ENCODE results near the gene SGIP1.

The SGIP1 gene

DNA sequence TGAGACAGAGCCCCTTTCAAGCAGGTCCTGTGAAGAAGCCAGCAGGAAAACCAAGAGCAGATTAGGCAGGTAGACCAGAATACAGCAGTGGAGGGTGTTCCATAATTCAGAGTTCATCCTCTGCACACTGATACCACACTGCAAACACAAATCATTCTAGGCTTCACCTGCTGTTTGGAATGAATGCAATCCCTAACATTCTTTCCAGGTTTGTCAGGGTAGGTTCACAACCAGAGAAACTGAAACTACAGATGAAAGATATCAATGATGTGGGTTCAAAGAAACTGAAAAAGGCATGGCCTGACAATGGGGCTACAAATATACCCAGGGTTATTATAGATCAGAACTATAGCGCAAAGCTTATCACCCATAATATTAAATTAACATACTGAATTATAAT, 8.9 kb upstream of the SGIP1 start:
- Histone ChIP-seq H4K8ac (ENCODE audit: low read depth, low read length) (no peak overlapping the region), H2AK5ac (ENCODE audit: low read length) (no peak overlapping the region)
- WGBS (ENCODE audit: extremely low coverage, insufficient coverage, insufficient read length): no CpG with 5 or more reads among the region's 1 CpG

DNA sequence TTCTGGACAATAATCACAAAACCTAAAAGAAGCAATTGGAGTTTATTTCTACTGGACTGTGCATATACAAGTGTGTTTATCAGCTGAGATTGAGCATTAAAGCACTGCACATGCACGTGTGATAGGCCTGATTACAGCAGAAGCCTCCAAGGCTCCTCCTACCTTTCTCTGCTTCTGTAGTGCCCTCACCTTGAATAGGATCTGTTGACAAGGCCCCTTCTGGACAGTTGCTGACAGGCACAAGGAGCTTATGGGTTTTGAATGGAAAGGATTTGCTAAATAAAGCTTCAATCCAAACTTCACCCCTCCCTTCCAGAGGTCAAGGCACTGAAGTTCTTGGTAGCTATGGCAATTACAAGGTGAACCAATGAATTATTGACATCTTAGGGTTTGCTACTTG, 7.9 kb upstream of the SGIP1 start:
- Histone ChIP-seq H3K79me2 (ENCODE audit: control insufficient read depth, insufficient read depth, low read length, poor library complexity) (no peaks in the 10 kb centered on the region), H2BK12ac (ENCODE audit: low read length) (peak overlapping the region; percentile 66), H4K8ac (ENCODE audit: low read depth, low read length) (no peak overlapping the region), H3K27me3 (ENCODE audit: insufficient read depth, low read length) (no peaks in the 10 kb centered on the region), H2BK5ac (ENCODE audit: low read depth, low read length, poor library complexity) (no peak overlapping the region), H2AK5ac (ENCODE audit: low read length) (no peak overlapping the region), H3K4me2 (ENCODE audit: low read length) (no peak overlapping the region), H3K4me1 (ENCODE audit: control insufficient read depth in 1 of 2, insufficient read depth in 2 of 2, low read length in 2 of 2) (peaks cover 0 to 5% of the 10 kb centered on the region in 2 experiments), H3K9me3 (ENCODE audit: insufficient read depth, low read depth, low read length) (no peaks in the 10 kb centered on the region), H4K91ac (ENCODE audit: low read depth, low read length) (no peak overlapping the region), H3K27ac (ENCODE audit: low read depth, low read length) (no peak overlapping the region), H3K36me3 (ENCODE audit: control insufficient read depth in 1 of 2, insufficient read depth in 2 of 2, low read length in 2 of 2) (no peaks in the 10 kb centered on the region), H3K79me1 (ENCODE audit: low read length) (peaks cover 2% of the 10 kb centered on the region), H3K9ac (ENCODE audit: low read length) (no peak overlapping the region), H3K23ac (ENCODE audit: low read length) (no peak overlapping the region), H4K12ac (ENCODE audit: low read depth, low read length) (no peak overlapping the region), H3K18ac (ENCODE audit: low read length) (no peak overlapping the region), H3K4ac (ENCODE audit: low read depth, low read length) (no peak overlapping the region), H2BK120ac (ENCODE audit: insufficient read depth, low read length, poor library complexity) (peak overlapping the region; percentile 31), H2AFZ (ENCODE audit: insufficient read depth, low read length, poor library complexity) (no peak overlapping the region), H3K14ac (ENCODE audit: low read length) (no peak overlapping the region), H3K4me3 (ENCODE audit: low read depth, low read length) (no peak overlapping the region)
- DNase-seq: no peak
- WGBS (ENCODE audit: extremely low coverage, insufficient coverage, insufficient read length): no CpG with 5 or more reads among the region's 1 CpG

More for the DNA sequence above, 8.9 kb upstream of the SGIP1 start:
- no peak overlapping the region for H2BK5ac ChIP-seq (ENCODE audit: low read depth, low read length, poor library complexity)
- H3K9me3 ChIP-seq (ENCODE audit: insufficient read depth, low read depth, low read length): no peaks in the 10 kb centered on the region
- no peaks in the 10 kb centered on the region for H3K27me3 ChIP-seq (ENCODE audit: insufficient read depth, low read length)
- H3K79me2 ChIP-seq (ENCODE audit: control insufficient read depth, insufficient read depth, low read length, poor library complexity): no peaks in the 10 kb centered on the region
- H3K36me3 ChIP-seq (ENCODE audit: control insufficient read depth in 1 of 2, insufficient read depth in 2 of 2, low read length in 2 of 2): no peaks in the 10 kb centered on the region
- H3K79me1 ChIP-seq (ENCODE audit: low read length): peaks cover 2% of the 10 kb centered on the region
- H3K4me2 ChIP-seq (ENCODE audit: low read length): no peak overlapping the region
- no peak overlapping the region for H3K23ac ChIP-seq (ENCODE audit: low read length)
- no peak overlapping the region for H2BK120ac ChIP-seq (ENCODE audit: insufficient read depth, low read length, poor library complexity)
- no peak overlapping the region for H4K12ac ChIP-seq (ENCODE audit: low read depth, low read length)
- peaks cover 0 to 5% of the 10 kb centered on the region in 2 experiments for H3K4me1 ChIP-seq (ENCODE audit: control insufficient read depth in 1 of 2, insufficient read depth in 2 of 2, low read length in 2 of 2)
- no peak overlapping the region for H3K4me3 ChIP-seq (ENCODE audit: low read depth, low read length)
- H3K18ac ChIP-seq (ENCODE audit: low read length): no peak overlapping the region
- no peak overlapping the region for H3K14ac ChIP-seq (ENCODE audit: low read length)
- H3K4ac ChIP-seq (ENCODE audit: low read depth, low read length): no peak overlapping the region
- no peak overlapping the region for H2AFZ ChIP-seq (ENCODE audit: insufficient read depth, low read length, poor library complexity)
- H3K9ac ChIP-seq (ENCODE audit: low read length): no peak overlapping the region
- no peak overlapping the region for H2BK12ac ChIP-seq (ENCODE audit: low read length)
- DNase-seq: peak in 1 of 2 donors; percentile 76
- H4K91ac ChIP-seq (ENCODE audit: low read depth, low read length): no peak overlapping the region
- no peak overlapping the region for H3K27ac ChIP-seq (ENCODE audit: low read depth, low read length)

DNA sequence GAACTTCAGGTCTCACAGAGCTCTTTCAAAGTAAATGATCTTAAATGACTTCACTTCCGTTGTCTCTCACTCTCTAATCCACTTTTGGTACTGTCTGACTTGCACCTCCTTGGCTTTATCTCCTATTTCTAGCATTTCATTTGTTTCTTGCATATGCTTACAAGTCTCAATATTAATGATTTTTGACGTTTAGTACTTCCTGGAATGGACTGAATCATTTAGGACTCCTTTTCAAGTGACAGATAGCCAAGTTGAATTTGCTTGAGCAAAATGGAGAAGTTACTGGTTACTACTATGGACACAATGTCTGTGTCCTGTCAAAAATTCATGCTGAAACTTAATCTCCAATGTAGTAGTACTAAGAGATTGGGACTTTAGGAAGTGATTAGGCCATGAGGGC, 7.0 kb upstream of the SGIP1 start:
- Histone ChIP-seq H3K18ac (ENCODE audit: low read length) (no peak overlapping the region), H2BK12ac (ENCODE audit: low read length) (no peak overlapping the region), H3K14ac (ENCODE audit: low read length) (no peak overlapping the region), H3K27ac (ENCODE audit: low read depth, low read length) (no peak overlapping the region), H3K4me1 (ENCODE audit: control insufficient read depth in 1 of 2, insufficient read depth in 2 of 2, low read length in 2 of 2) (peaks cover 0 to 3% of the 10 kb centered on the region in 2 experiments), H4K8ac (ENCODE audit: low read depth, low read length) (no peak overlapping the region), H3K9me3 (ENCODE audit: insufficient read depth, low read depth, low read length) (no peaks in the 10 kb centered on the region), H3K4me3 (ENCODE audit: low read depth, low read length) (no peak overlapping the region), H3K23ac (ENCODE audit: low read length) (no peak overlapping the region), H3K27me3 (ENCODE audit: insufficient read depth, low read length) (no peaks in the 10 kb centered on the region), H2BK5ac (ENCODE audit: low read depth, low read length, poor library complexity) (no peak overlapping the region), H3K79me1 (ENCODE audit: low read length) (peaks cover 2% of the 10 kb centered on the region), H3K36me3 (ENCODE audit: control insufficient read depth in 1 of 2, insufficient read depth in 2 of 2, low read length in 2 of 2) (no peaks in the 10 kb centered on the region), H2AFZ (ENCODE audit: insufficient read depth, low read length, poor library complexity) (no peak overlapping the region), H3K79me2 (ENCODE audit: control insufficient read depth, insufficient read depth, low read length, poor library complexity) (no peaks in the 10 kb centered on the region), H2AK5ac (ENCODE audit: low read length) (no peak overlapping the region), H2BK120ac (ENCODE audit: insufficient read depth, low read length, poor library complexity) (no peak overlapping the region), H3K4me2 (ENCODE audit: low read length) (no peak overlapping the region), H3K4ac (ENCODE audit: low read depth, low read length) (no peak overlapping the region), H3K9ac (ENCODE audit: low read length) (no peak overlapping the region), H4K91ac (ENCODE audit: low read depth, low read length) (no peak overlapping the region), H4K12ac (ENCODE audit: low read depth, low read length) (no peak overlapping the region)
- DNase-seq: no peak
- no CpG with 5 or more reads among the region's 2 CpGs for WGBS (ENCODE audit: extremely low coverage, insufficient coverage, insufficient read length)

DNA sequence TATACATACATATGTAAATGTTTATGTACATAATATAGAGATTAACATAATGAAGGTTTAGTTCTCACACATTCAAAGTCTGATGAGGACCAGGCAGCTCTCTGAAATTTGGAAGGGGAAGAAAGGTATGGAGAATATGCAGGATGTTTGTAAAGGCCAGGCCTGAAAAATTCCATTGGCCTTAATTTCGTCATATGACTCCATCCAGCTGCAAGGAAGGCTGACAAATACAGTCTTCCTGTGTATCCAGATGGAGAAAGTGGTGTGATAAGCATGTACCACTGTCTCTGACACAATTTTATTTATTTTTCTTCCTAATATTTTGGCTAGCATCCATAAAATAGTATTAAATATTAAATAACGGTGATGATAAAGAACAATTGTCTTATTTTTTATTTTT, 6.3 kb upstream of the SGIP1 start:
- no peaks in the 10 kb centered on the region for H3K36me3 ChIP-seq (ENCODE audit: control insufficient read depth in 1 of 2, insufficient read depth in 2 of 2, low read length in 2 of 2)
- H4K12ac ChIP-seq (ENCODE audit: low read depth, low read length): no peak overlapping the region
- H3K9ac ChIP-seq (ENCODE audit: low read length): no peak overlapping the region
- H3K4me2 ChIP-seq (ENCODE audit: low read length): no peak overlapping the region
- H4K91ac ChIP-seq (ENCODE audit: low read depth, low read length): no peak overlapping the region
- H2BK12ac ChIP-seq (ENCODE audit: low read length): no peak overlapping the region
- WGBS (ENCODE audit: extremely low coverage, insufficient coverage, insufficient read length): no CpG with 5 or more reads among the region's 2 CpGs
- DNase-seq: peak in 1 of 2 donors; percentile 60
- H3K18ac ChIP-seq (ENCODE audit: low read length): no peak overlapping the region
- H3K4me3 ChIP-seq (ENCODE audit: low read depth, low read length): no peak overlapping the region
- H3K27ac ChIP-seq (ENCODE audit: low read depth, low read length): no peak overlapping the region
- no peaks in the 10 kb centered on the region for H3K27me3 ChIP-seq (ENCODE audit: insufficient read depth, low read length)
- no peak overlapping the region for H2BK5ac ChIP-seq (ENCODE audit: low read depth, low read length, poor library complexity)
- H2AFZ ChIP-seq (ENCODE audit: insufficient read depth, low read length, poor library complexity): no peak overlapping the region
- H3K4me1 ChIP-seq (ENCODE audit: control insufficient read depth in 1 of 2, insufficient read depth in 2 of 2, low read length in 2 of 2): peaks cover 2 to 5% of the 10 kb centered on the region in 2 experiments
- H3K79me1 ChIP-seq (ENCODE audit: low read length): peaks cover 2% of the 10 kb centered on the region
- no peak overlapping the region for H2BK120ac ChIP-seq (ENCODE audit: insufficient read depth, low read length, poor library complexity)
- H2AK5ac ChIP-seq (ENCODE audit: low read length): no peak overlapping the region
- H4K8ac ChIP-seq (ENCODE audit: low read depth, low read length): no peak overlapping the region
- H3K9me3 ChIP-seq (ENCODE audit: insufficient read depth, low read depth, low read length): no peaks in the 10 kb centered on the region
- no peak overlapping the region for H3K23ac ChIP-seq (ENCODE audit: low read length)
- no peaks in the 10 kb centered on the region for H3K79me2 ChIP-seq (ENCODE audit: control insufficient read depth, insufficient read depth, low read length, poor library complexity)
- H3K14ac ChIP-seq (ENCODE audit: low read length): no peak overlapping the region
- H3K4ac ChIP-seq (ENCODE audit: low read depth, low read length): no peak overlapping the region

All from trophoblast cell (in vitro differentiated cells and primary cell).